Measurements from ENCODE around the gene SPN. TPM values are rescaled to one million over a fixed set of nuclear protein-coding genes. Genes with fewer than 3 reads are reported as not detected.

The SPN gene
- total and polyA plus RNA-seq, 9 of the 15 experiments (the other 6 are each of a cell fraction or from before 2014, with no cell fraction given) = 24.3 to 225 (median 79.4) TPM

- TF ChIP-seq E2F6 (IDR thresholded peaks at IDR 0.05; ENCODE audit: borderline replicate concordance in 1 of 2, extremely low read depth in 1 of 2, insufficient read depth in 1 of 2, insufficient read length in 1 of 2, low read depth in 1 of 2, low read length in 1 of 2, poor library complexity in 1 of 2, severe bottlenecking in 1 of 2) (peak in 1 of 2 experiments; percentile 16), DIDO1 (tag; IDR thresholded peaks at IDR 0.05; ENCODE audit: low read depth) (no peak), ZNF589 (CRISPR knock-in tag; IDR thresholded peaks at IDR 0.05; ENCODE audit: low read depth) (no peak), ZBTB2 (IDR thresholded peaks at IDR 0.05) (no peak), ELF4 (CRISPR knock-in tag; IDR thresholded peaks at IDR 0.05) (no peak), RBBP5 (IDR thresholded peaks at IDR 0.05; ENCODE audit: borderline replicate concordance, insufficient read depth, low read length, poor library complexity, severe bottlenecking) (no peak), SREBF1 (IDR thresholded peaks at IDR 0.05; ENCODE audit: borderline replicate concordance, low read depth, low read length) (no peak), E2F5 (CRISPR knock-in tag; IDR thresholded peaks at IDR 0.05) (no peak), HDAC6 (IDR thresholded peaks at IDR 0.05; ENCODE audit: low read depth, low read length) (no peak), CTCF (IDR thresholded peaks at IDR 0.05 in 2 of 3, conservative IDR thresholded peaks at IDR 0.05 in 1 of 3; ENCODE audit: insufficient read depth in 2 of 3, low read depth in 1 of 3, low read length in 3 of 3) (peak; percentile 88 to 95 (median 93)), XRCC4 (IDR thresholded peaks at IDR 0.05; ENCODE audit: extremely low read depth, insufficient read depth, insufficient read length) (no peak), SAFB2 (IDR thresholded peaks at IDR 0.05; ENCODE audit: borderline replicate concordance, low read depth, low read length, severe bottlenecking) (no peak), NCOA4 (IDR thresholded peaks at IDR 0.05; ENCODE audit: partially characterized antibody) (no peak)
- TF ChIP-seq, protein P1, sequence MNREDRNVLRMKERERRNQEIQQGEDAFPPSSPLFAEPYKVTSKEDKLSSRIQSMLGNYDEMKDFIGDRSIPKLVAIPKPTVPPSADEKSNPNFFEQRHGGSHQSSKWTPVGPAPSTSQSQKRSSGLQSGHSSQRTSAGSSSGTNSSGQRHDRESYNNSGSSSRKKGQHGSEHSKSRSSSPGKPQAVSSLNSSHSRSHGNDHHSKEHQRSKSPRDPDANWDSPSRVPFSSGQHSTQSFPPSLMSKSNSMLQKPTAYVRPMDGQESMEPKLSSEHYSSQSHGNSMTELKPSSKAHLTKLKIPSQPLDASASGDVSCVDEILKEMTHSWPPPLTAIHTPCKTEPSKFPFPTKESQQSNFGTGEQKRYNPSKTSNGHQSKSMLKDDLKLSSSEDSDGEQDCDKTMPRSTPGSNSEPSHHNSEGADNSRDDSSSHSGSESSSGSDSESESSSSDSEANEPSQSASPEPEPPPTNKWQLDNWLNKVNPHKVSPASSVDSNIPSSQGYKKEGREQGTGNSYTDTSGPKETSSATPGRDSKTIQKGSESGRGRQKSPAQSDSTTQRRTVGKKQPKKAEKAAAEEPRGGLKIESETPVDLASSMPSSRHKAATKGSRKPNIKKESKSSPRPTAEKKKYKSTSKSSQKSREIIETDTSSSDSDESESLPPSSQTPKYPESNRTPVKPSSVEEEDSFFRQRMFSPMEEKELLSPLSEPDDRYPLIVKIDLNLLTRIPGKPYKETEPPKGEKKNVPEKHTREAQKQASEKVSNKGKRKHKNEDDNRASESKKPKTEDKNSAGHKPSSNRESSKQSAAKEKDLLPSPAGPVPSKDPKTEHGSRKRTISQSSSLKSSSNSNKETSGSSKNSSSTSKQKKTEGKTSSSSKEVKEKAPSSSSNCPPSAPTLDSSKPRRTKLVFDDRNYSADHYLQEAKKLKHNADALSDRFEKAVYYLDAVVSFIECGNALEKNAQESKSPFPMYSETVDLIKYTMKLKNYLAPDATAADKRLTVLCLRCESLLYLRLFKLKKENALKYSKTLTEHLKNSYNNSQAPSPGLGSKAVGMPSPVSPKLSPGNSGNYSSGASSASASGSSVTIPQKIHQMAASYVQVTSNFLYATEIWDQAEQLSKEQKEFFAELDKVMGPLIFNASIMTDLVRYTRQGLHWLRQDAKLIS (CRISPR knock-in tag; IDR thresholded peaks at IDR 0.05) = no peak
- TF ChIP-seq, protein P2, sequence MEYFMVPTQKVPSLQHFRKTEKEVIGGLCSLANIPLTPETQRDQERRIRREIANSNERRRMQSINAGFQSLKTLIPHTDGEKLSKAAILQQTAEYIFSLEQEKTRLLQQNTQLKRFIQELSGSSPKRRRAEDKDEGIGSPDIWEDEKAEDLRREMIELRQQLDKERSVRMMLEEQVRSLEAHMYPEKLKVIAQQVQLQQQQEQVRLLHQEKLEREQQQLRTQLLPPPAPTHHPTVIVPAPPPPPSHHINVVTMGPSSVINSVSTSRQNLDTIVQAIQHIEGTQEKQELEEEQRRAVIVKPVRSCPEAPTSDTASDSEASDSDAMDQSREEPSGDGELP (CRISPR knock-in tag; IDR thresholded peaks at IDR 0.05; ENCODE audit: borderline replicate concordance) = peak; percentile 20; the same call in 1 of the 2 replicates
Measured at GRCh38 chr16:29700253-29700987, 37.4 kb downstream of the SPN start (continued).
